ENCODE data around the gene RIBC1. TPM values are rescaled to one million over a fixed set of nuclear protein-coding genes. Genes with fewer than 3 reads are reported as not detected.

Gene RIBC1
- total and polyA plus RNA-seq, 10 of the 15 experiments (the other 5 are each of a cell fraction or from before 2014, with no cell fraction given), result 0.22 to 1.0 (median 0.54) TPM

- no peak for TF ChIP-seq STAT3 (IDR thresholded peaks at IDR 0.05; ENCODE audit: low read depth, low read length)
- TF ChIP-seq LARP7 (IDR thresholded peaks at IDR 0.05), result no peak
- no peak for TF ChIP-seq POU2F2 (IDR thresholded peaks at IDR 0.05; ENCODE audit: borderline replicate concordance, low read depth, low read length)
- TF ChIP-seq CHD2 (IDR thresholded peaks at IDR 0.05; ENCODE audit: borderline replicate concordance, low read depth, low read length), result no peak
- TF ChIP-seq CUX1 (IDR thresholded peaks at IDR 0.05; ENCODE audit: insufficient replicate concordance, low read depth, low read length), result no peak
- no peak for TF ChIP-seq ZNF24 (IDR thresholded peaks at IDR 0.05)
- no peak for TF ChIP-seq ZNF217 (IDR thresholded peaks at IDR 0.05)
- no peak for TF ChIP-seq BCL3 (IDR thresholded peaks at IDR 0.05; ENCODE audit: borderline replicate concordance, insufficient read depth, low read depth, low read length, poor library complexity, severe bottlenecking)
- no peak for TF ChIP-seq BRCA1 (IDR thresholded peaks at IDR 0.05; ENCODE audit: low read depth, low read length)
- no peak for TF ChIP-seq SMAD1 (IDR thresholded peaks at IDR 0.05; ENCODE audit: low read depth, partially characterized antibody)
Observed at GRCh38 chrX:53377464-53377863, 45.2 kb upstream of the RIBC1 start (continued).
